Hepatic stellate cell (primary cell): Measurements from ENCODE around the gene ENTREP1.
"Not testable (repeated sequence)": the region's sequence is repeated elsewhere in the genome, so short reads cannot be mapped to it uniquely, and the experiment has no call there.

Experiments
- DNase-seq: peaks from one replicate; pipeline ENCODE4 v3.0.0; 2011; ENCODE audit warnings: low spot score

ENTREP1 gene, protein sequence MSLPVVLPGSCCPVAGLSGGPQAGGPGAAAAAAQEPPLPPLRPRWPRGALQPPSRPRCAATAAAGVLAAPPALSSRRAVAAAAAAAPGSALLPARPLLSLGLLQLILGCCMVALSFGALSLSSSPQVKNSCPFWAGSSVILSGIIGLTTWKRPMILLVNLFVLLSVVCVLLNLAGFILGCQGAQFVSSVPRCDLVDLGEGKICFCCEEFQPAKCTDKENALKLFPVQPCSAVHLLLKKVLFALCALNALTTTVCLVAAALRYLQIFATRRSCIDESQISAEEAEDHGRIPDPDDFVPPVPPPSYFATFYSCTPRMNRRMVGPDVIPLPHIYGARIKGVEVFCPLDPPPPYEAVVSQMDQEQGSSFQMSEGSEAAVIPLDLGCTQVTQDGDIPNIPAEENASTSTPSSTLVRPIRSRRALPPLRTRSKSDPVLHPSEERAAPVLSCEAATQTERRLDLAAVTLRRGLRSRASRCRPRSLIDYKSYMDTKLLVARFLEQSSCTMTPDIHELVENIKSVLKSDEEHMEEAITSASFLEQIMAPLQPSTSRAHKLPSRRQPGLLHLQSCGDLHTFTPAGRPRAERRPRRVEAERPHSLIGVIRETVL

DNA sequence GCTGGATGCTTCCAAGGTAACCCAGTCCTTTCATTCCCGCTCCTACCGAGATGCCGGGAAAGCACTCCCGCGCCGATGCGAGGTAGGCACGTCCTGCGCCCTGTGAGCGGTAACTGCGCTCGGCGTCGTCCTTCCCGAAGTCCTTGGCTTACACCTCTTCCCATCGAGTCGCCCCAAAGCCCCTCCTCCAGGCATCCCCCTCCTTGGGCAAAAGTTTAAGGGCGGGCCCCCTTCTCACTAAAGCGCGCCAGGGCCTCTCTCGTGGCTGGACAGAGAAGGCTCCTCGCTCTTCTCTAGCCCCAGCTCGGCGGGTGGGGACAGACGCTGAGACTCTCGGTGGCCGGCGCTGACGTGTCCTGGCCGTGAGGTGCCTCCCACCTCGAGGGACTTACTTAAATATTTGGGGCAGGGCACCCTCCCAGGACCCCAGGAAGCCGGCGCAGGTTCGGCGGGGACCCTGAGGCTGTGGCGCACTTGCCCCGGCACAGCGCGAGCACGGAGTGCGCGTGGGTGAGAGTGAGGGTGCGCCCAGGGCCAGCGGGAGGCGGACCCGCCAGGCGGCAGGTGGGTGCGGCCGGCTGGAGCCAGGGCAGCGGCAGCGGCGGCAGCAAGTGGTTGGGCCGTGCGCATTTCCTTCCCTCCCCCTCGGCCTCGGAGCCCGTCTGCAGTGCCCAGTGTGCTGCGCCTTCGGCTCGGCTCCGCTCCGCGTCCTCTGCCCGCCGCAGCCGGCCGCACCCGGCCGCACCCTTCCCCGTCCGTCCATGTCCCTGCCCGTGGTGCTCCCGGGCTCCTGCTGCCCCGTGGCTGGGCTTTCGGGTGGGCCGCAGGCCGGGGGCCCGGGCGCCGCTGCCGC, at the start of gene ENTREP1:
Gene ENTREP1 (plus strand): TSS at position 667 of the 853 bp plus-strand sequence. CDS start 95 bp downstream, at position 762.
- DNase-seq: peak; percentile 31

DNA sequence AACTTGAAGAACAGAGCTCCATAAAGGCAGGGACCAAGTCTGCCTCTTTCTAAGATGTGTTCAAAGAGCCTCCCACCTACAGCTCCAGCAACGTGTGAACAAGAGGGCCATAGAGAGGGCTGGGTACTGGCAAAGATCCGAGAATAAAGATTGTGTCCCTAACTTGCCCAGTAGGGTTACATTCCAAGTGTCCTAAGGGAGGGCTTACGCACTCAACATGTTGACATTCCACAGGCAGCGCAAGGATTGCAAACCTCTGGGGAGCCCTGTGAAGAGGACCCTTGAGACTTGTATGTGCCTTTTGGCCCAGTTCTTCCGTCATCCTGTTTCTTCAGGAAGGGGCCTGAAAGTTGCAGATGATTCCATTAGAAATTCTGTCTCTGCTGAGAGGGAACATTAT, 48.2 kb upstream of the ENTREP1 start:
- peak; percentile 22 for DNase-seq

DNA sequence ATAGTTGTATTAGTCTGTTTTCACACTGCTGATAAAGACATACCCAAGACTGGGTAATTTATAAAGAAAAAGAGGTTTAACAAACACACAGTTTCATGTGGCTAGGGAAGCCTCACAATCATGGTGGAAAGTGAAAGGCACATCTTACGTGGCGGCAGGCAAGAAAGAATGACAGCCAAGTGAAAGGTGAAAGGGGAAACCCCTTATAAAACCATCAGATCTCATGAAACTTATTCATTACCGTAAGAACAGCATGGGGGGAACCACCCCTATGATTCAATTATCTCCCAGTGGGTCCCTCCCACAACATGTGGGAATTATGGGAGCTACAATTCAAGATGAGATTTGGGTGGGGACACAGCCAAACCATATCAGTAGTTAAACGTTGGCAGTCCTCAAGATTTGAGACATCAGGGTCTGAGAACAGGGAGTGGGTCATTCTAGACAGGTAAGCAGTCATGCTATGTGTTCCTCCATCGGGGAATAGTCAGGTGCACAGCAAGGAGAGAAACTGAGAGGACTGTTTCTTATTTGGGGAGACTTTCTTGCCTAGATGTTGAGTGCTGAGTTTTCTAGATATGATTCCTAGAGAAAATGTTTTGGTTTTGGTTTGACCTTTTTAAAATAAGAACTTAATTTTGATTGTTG, 45.8 kb upstream of the ENTREP1 start:
- DNase-seq: no peak

DNA sequence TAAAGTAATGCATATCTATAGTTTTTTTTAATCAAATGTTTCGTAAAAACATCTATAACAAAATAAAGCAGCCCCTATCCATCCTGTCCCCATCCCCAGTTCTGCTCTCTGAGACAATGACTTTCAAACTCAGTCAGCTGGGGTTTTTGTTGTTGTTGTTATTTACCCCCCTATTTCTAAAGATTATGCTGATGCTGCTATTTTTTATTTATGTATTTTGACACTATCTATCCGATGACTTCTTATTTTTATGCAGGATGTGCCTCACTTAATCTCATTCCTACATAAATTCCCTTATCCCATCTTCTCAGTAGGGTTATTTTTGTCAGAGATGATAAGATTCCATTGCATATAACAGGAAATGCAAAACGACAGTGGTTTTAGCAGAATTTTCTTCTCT, 45.3 kb upstream of the ENTREP1 start:
- DNase-seq: no peak

DNA sequence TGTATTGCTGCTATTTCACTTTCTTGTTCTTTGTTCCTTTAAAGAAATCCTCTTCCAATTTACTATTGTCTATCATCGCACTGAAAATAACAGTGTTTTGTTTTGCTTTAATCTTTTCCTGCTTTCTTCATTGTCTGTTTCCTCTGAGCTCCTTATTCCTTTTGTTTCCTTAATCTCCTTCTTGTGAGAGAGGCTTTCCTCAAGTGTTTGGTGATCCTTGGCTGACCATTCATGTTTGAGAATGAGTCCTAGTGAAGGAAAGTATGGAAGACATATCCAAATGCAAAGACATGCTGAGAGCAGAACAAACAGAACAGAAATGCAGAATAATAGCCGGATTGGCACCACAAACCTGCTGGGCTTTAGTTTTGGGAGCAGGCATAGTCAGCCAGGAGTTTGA, 42.0 kb upstream of the ENTREP1 start:
- no peak for DNase-seq

DNA sequence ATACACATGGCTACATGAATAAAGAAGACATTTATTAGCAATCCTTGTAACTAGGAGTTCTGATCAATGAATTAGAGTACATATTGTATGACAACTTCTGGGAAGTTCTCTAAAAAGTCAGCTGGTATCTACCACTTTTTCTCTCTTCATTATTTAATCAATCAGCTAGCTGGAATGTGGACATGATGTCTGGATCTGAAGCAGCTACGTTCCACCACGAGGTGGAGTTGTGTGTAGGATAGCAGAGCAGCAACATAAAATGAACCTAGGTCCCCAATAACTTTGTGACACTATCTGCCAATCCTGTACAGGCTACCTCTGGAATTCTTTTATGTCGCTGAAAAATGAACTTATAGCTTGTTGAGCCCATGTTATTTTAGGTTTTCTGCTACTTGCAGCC, 32.9 kb upstream of the ENTREP1 start:
- DNase-seq: no peak

DNA sequence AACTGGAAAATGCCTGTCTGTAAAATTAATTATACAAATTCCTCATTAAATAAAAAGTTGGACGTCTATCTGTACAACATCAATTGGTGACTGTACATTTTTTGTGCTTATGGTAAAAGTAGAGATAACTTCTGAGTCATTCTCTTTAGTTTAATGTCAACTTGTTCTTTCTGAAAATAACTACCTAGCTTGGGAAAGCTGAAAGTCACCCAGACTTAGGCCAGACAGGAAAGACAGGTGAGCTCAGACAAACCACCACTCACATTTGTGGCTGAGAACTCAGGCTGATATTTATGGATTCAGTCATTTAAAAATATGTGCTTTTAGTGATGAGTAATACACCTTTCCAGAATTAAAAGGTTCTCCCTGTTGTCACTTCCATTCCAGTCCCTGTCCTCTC, 31.9 kb upstream of the ENTREP1 start:
- no peak for DNase-seq

DNA sequence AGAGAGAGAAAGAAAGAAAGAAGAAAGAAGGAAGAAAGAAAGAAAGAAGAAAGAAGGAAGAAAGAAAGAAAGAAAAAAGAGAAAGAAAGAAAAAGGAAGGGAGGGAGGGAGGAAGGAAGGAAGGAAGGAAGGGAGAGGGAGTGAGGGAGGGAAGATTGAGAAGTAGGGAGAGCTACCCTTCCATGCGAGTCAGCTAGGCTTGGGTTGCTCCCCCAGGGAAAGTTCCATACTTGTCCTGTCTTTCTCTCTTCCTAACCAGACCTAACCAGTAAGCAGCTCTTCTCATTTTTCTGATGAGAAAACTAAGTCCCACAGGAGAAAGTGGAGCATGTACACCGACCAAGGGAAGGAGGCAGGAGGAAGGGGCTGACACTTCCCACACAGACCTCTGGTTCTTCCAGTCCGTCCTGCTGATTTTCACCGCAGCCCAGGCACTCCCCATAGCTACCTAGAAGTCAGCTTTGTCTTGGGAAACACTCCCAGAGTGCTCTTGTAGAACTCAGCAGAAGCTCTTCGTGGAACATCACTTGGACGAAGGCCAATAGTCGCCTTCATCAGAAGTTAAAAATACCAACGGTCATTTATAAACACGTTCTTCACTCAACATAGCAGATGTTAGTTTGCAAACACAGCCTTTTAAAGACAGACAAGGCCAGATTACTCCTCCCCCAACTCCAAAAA, 29.0 kb upstream of the ENTREP1 start:
- no peak for DNase-seq

DNA sequence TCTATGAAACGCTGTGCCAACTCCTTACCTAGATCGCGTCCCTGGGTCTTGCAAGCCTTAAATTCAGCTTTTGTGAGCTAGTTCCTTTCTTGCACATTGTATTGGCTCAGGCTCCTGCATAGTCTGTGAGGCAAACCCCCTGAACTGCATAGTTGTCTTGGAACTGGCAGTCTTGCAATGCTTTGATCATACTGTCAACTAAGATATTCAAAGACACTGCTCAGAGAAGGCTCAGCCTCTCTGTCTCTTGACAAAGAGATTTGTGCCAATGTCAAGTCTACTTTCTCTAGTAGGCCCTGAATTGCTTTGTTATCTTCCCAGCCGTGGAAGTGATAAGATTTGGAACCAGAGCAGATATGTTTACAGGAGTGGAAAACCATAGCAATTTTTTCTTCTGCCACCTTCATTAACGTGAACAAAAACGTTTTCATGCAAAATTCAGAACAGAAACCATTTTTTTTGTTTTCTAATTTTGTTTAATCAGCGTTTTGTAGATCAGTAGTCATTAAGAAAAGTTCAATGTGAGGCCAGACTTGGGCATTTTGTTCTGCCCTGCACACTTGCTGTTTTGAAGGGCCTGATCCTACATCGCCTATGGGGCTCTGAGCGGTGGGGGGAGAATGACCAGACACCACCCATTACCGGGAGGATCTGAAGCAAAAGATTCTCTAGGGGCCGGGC, 27.6 kb upstream of the ENTREP1 start:
- no peak for DNase-seq

DNA sequence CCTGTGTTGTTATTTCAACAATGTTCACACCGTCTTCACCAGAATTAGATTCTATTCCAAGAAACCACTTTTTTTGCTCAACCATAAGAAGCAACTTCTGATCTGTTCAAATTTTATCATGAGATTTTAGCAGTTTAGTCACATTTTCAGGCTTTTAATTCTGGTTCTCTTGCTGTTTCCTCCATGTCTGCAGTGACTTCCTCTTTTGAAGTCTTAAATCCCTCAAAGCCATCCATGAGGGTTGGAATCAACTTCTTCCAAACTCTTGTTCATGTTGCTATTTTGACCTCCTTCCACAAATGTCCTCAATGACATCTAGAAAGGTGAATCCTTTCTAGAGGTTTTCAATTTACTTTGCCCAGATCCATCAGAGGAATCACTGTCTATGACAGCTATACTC, 25.7 kb upstream of the ENTREP1 start:
- no peak for DNase-seq

DNA sequence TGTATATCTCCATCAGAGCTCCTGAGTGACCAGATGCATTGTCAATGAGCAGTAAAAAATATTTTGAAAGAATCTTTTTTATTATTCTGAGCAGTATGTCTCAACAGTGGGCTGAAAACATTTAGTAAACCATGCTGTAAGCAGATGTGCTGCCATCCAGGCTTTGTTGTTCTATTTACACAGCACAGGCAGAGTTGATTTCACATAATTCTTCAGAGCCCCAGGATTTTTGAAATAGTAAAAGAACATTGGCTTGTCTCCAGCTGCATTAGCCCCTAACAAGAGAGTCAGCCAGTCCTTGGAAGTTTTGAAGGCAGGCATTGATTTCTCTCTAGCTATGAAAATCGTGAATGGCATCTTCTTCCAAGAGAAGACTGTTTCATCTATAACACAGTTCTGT, 25.2 kb upstream of the ENTREP1 start:
- no peak for DNase-seq

DNA sequence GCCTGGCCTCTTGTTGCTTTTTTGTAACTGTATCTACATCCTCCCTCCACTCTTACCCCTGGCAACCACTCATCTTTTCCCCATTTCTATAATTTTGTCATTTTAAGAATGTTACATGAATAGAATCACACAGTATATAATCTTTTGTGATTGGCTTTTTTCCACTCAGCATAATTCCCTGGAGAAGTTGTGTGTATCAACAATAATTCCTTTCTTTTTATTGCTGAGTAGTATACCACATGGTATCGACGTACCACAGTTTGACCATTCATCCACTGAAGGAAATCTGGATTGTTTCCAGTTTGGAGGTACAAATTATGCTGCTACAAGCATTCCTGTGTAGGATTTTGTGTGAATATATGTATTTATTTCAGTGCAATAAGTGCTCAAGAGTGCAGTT, 21.7 kb upstream of the ENTREP1 start:
- DNase-seq: no peak

DNA sequence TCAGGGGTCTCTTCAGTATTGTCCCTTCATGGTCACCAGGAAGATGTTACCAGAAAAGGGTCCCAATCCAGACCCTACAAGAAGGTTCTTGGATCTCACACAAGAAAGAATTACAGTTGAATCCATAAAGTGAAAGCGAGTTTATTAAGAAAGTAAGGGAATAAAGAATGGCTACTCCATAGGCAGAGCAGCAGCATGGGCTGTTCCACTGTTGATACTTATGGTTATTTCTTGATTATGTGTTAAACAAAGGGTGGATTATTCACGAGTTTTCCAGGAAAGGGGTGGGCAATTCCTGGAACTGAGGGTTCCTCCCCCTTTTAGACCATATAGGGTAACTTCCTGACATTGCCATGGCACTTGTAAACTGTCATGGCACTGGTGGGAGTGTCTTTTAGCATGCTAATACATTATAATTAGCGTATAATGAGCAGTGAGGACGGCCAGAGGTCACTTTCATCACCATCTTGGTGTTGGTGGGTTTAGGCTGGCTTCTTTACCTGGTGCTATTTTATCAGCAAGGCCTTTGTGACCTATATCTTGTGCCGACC, 18.0 kb upstream of the ENTREP1 start:
- not testable (repeated sequence) for DNase-seq

DNA sequence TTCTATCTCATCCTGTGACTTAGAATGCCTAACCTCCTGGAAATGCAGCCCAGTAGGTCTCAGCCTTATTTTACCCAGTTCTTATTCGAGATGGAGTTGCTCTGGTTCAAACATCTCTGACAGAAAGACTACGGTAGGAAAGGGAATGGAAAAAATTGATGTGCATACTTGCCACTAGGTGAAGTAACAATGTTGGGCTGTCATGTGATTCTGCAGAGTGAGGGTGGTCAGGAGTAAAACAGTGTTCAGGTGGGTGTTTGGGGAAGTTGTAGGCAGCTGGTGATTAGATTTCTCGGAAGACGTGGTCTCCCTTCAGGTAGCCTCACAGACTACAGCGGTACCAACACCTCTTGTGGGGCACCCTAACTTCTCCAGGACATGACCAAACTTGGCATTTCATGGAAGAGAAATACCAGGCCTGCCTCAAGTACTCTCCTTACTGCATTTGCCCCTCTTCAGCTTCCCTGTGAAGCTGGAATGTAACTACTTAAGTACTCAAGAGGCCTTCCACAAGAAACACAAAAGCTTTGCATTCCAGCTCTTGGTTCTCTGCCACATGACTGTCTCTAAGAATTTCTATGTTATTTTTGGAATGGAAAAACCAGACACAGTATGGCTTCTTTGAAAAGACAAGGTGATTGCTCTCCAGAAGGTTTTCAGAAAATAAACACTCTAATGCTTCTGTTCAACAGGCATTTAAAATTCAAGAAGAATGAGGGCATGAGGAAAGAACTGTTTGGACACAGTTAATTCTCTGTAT, 17.4 kb upstream of the ENTREP1 start:
- no peak for DNase-seq

DNA sequence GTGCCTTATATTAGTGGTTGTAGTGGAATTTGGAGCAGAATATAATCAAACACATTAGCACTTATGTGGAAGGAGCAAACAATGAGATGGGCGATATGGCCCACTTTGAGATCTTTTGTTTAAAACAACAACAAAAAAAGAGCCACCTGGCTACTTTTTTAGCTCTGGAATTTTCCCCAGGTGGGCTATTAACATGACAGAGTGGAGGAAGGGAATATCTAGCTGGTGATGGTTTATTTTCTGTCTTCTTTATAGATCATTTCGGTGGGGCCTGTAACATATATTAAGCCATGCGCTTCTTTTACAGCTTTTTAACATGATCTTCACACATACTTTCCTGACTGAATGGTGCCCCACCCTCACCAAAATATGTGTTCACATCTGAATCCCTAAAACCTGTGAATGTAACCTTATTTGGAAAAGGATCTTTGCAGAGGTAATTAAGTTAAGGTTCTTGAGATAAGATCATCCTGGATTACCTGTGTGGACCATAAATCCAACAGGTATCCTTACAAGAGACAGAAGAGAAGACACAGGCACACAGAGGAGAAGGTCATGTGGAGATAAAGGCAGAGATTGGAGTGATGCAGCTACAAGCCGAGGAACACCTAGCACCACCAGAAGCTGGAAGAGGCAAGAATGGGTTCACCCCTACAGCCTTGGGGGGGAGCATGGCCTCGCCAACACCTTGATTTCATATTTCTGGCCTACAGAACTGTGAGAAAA, 16.6 kb upstream of the ENTREP1 start:
- no peak for DNase-seq

DNA sequence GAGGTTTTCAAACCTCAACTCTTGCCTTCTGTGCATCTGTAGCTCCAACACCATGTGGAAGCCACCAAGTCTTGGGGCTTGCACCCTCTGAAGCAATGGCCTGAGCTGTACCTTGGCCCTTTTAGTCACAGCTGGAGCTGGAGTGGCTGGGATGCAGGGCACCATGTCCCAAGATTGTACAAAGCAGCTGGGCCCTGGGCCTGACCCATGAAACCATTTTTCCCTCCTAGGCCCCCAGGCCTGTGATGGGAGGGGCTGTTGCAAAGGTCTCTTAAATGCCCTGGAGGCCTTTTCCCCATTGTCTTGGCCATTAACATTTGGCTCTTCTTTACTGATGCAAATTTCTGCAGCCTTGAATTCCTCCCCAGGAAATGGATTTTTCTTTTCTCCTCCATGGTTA, 11.8 kb upstream of the ENTREP1 start:
- DNase-seq: no peak

DNA sequence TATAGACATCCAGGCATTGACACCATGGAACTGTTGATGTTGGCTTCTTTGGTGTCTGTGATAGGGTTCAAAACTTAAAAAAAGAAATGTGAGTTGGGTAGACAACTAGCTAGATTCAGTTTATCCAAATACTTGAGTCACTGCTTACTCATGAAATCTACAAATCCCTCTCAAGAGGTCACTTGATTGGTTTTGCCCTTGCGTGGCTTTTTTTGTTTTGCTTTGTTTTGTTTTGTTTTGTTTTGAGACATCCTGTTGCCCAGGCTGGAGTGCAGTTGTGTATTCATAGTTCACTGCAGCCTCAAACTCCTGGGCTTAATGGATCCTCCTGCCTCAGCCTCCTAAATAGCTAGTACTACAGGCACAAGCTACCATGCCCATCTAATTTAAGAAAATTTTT, 10.5 kb upstream of the ENTREP1 start:
- DNase-seq: no peak

DNA sequence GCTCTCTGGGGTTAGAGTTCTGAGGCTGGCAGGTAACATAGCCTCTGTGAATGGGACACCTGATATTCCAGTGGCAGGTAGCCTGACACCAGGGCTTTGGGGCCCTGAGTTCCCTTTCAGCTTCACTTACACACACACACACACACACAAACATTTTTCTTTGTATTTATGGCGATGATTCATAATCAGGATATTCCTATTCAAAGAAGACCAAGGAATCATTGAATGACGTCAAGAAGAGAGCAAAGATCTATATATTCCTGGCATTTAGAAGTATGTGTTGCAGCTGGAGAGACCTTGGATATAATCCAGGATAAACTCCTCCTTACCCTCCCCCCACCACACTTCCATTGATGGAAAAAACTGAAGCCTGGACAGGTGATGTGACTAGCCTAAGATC, 7.9 kb upstream of the ENTREP1 start:
- no peak for DNase-seq

DNA sequence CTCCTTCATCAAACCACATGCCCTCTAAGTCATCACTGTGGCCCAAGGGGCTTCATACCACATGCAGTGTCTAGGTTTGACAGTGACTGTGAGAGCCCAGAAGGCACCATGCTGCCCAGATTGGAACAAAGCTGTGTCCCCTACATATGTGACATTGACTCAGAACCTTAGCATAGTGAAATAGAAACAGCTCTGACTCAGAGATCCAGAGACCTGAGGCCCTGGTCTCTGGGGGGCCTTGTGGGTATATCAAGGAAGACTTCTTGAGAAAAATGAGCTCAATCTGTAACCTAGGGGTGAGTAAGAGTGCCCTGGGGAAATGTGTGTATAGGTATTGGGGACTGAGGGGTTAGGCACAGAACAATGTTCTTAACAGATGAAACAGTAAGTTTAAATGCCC, 7.1 kb upstream of the ENTREP1 start:
- DNase-seq: no peak
